Measurements from ENCODE around the gene PCDHGB2. TPM values are rescaled to one million over a fixed set of nuclear protein-coding genes. Genes with fewer than 3 reads are reported as not detected.
"Not testable (repeated sequence)": the region's sequence is repeated elsewhere in the genome, so short reads cannot be mapped to it uniquely, and the experiment has no call there.

The PCDHGB2 gene
- total RNA-seq = 10 to 100 TPM in 1 of 4 donors, 1 to 10 TPM in 3; 2.7 to 15.6 (median 4.1) TPM

GRCh38 chr5:141359790-141360426 lies at the start of gene PCDHGB2:
Gene PCDHGB2, plus strand, starts transcription at chr5:141359994. Its CDS starts 142 bp downstream, at chr5:141360136.
- WGBS, 2 donors (ENCODE audit: low coverage in 1 of 2) = 15 to 18% methylated on average over 12 to 16 of the region's 24 CpGs
- Histone ChIP-seq H3K27me3 (peaks cover 28% of the 10 kb centered on the region), H3K27ac (no peak within 1 kb of the TSS), H3K9me3 (peaks cover 0 to 100% (median 4%) of the 10 kb centered on the region in 3 donors), H3K4me1 (no peaks in the 10 kb centered on the region), H3K36me3 (peaks cover 0 to 30% of the 10 kb centered on the region in 2 donors), H3K4me3 (peak within 1 kb of the TSS; percentile 25 to 34)
- peak in 2 of 4 experiments; percentile 15 to 21 for TF ChIP-seq CTCF (IDR thresholded peaks at IDR 0.05)
- TF ChIP-seq POLR2A (IDR thresholded peaks at IDR 0.05) = no peak
- TF ChIP-seq EP300 (IDR thresholded peaks at IDR 0.05) = no peak
- ATAC-seq = no peak

GRCh38 chr5:141313711-141314110 lies 46.1 kb upstream of the PCDHGB2 start:
- no peaks in the 10 kb centered on the region for H3K27me3 ChIP-seq
- H3K9me3 ChIP-seq = peaks cover 0 to 100% (median 4%) of the 10 kb centered on the region in 3 donors
- no peaks in the 10 kb centered on the region for H3K4me1 ChIP-seq
- TF ChIP-seq CTCF (IDR thresholded peaks at IDR 0.05) = no peak
- TF ChIP-seq POLR2A (IDR thresholded peaks at IDR 0.05) = no peak
- TF ChIP-seq POLR2AphosphoS5 (IDR thresholded peaks at IDR 0.05) = no peak
- peaks cover 0 to 67% of the 10 kb centered on the region in 2 donors for H3K36me3 ChIP-seq
- no peak overlapping the region for H3K4me3 ChIP-seq
- no peak for ATAC-seq
- H3K27ac ChIP-seq = no peak overlapping the region

- peaks cover 0 to 12% (median 0%) of the 10 kb centered on the region in 3 donors for H3K4me1 ChIP-seq
- H3K27me3 ChIP-seq, ATAC-seq, H3K4me3 ChIP-seq, H3K27ac ChIP-seq: not testable (repeated sequence)
- peaks cover 2 to 92% (median 10%) of the 10 kb centered on the region in 3 donors for H3K9me3 ChIP-seq
- H3K36me3 ChIP-seq = peaks cover 0 to 75% of the 10 kb centered on the region in 2 donors
- WGBS, 2 donors (ENCODE audit: low coverage in 1 of 2) = 77 to 90% methylated on average over 2 to 4 of the region's 4 CpGs
Observed at GRCh38 chr5:141316963-141317362, 42.8 kb upstream of the PCDHGB2 start.

GRCh38 chr5:141319202-141319601 lies 40.6 kb upstream of the PCDHGB2 start:
- Histone ChIP-seq H3K27ac (no peak overlapping the region), H3K9me3 (peaks cover 2 to 69% (median 10%) of the 10 kb centered on the region in 3 donors), H3K27me3 (no peaks in the 10 kb centered on the region), H3K36me3 (peaks cover 0 to 53% of the 10 kb centered on the region in 2 donors), H3K4me1 (peaks cover 0 to 12% (median 0%) of the 10 kb centered on the region in 3 donors), H3K4me3 (no peak overlapping the region)
- ATAC-seq = no peak
- 100% methylated on average over 1 to 6 of the region's 6 CpGs for WGBS, 2 donors (ENCODE audit: low coverage in 1 of 2)
- TF ChIP-seq EP300 (IDR thresholded peaks at IDR 0.05) = no peak
- TF ChIP-seq POLR2AphosphoS5 (IDR thresholded peaks at IDR 0.05) = no peak
- TF ChIP-seq POLR2A (IDR thresholded peaks at IDR 0.05) = no peak
- TF ChIP-seq CTCF (IDR thresholded peaks at IDR 0.05) = no peak

GRCh38 chr5:141319699-141320098 lies 40.1 kb upstream of the PCDHGB2 start:
- Histone ChIP-seq H3K27me3 (no peaks in the 10 kb centered on the region), H3K9me3 (peaks cover 2 to 64% (median 10%) of the 10 kb centered on the region in 3 donors), H3K36me3 (peaks cover 0 to 49% of the 10 kb centered on the region in 2 donors), H3K4me3 (peak overlapping the region; percentile 60 to 66), H3K27ac (peak overlapping the region in 2 of 4 donors; percentile 90 to 96), H3K4me1 (peaks cover 0 to 12% (median 0%) of the 10 kb centered on the region in 3 donors)
- TF ChIP-seq POLR2AphosphoS5 (IDR thresholded peaks at IDR 0.05) = no peak
- no peak for TF ChIP-seq POLR2A (IDR thresholded peaks at IDR 0.05)
- no peak for TF ChIP-seq EP300 (IDR thresholded peaks at IDR 0.05)
- TF ChIP-seq CTCF (IDR thresholded peaks at IDR 0.05) = no peak
- 64 to 72% methylated on average over 3 to 5 of the region's 5 CpGs for WGBS, 2 donors (ENCODE audit: low coverage in 1 of 2)
- no peak for ATAC-seq
